ENCODE results near the gene DMRTC2.
A peak's percentile ranks its signal among the peaks of the same experiment; 100 is the strongest.

The DMRTC2 gene

GRCh38 chr19:41811036-41811435 is 33.8 kb upstream of the DMRTC2 start:
- peak in 1 of 2 donors; percentile 47 for DNase-seq
- H3K27me3 ChIP-seq = peaks cover 0 to 41% of the 10 kb centered on the region in 2 donors
- H3K4me1 ChIP-seq = no peaks in the 10 kb centered on the region
- no peaks in the 10 kb centered on the region for H3K9me3 ChIP-seq
- TF ChIP-seq, protein P1, sequence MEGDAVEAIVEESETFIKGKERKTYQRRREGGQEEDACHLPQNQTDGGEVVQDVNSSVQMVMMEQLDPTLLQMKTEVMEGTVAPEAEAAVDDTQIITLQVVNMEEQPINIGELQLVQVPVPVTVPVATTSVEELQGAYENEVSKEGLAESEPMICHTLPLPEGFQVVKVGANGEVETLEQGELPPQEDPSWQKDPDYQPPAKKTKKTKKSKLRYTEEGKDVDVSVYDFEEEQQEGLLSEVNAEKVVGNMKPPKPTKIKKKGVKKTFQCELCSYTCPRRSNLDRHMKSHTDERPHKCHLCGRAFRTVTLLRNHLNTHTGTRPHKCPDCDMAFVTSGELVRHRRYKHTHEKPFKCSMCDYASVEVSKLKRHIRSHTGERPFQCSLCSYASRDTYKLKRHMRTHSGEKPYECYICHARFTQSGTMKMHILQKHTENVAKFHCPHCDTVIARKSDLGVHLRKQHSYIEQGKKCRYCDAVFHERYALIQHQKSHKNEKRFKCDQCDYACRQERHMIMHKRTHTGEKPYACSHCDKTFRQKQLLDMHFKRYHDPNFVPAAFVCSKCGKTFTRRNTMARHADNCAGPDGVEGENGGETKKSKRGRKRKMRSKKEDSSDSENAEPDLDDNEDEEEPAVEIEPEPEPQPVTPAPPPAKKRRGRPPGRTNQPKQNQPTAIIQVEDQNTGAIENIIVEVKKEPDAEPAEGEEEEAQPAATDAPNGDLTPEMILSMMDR (IDR thresholded peaks at IDR 0.05) = no peak
- intact Hi-C loops (cut with DNase I; ENCODE audit: low total_unique reads) = no loop called here
- H3K36me3 ChIP-seq = no peaks in the 10 kb centered on the region
- H3K4me3 ChIP-seq = no peak overlapping the region
- no peak overlapping the region for H3K27ac ChIP-seq

GRCh38 chr19:41811981-41812380 is 32.9 kb upstream of the DMRTC2 start:
- intact Hi-C loops (cut with DNase I; ENCODE audit: low total_unique reads) = no loop called here

DNA sequence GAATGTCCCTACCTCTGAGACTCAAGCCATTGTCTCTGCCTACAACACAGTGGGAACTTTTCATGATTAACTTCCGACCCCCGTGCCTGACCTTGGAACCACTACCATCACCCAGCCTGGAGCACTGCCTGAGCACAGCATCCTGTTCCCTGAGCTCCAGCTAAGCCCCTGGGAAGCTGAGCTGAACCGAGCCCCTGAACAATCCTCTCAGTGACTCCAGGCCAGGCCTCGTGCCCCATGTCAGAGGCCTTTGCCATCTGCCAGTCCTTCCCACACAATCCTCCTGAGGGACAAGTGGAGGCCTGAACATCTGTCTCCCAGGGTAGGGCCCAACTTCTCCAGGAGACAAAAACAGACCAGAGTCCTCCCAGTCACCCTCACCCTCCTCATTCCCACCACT is 30.9 kb upstream of the DMRTC2 start:
- no peak overlapping the region for H3K4me3 ChIP-seq
- H3K4me1 ChIP-seq = no peaks in the 10 kb centered on the region
- no peak overlapping the region for H3K27ac ChIP-seq
- intact Hi-C loops (cut with DNase I; ENCODE audit: low total_unique reads) = no loop called here
- H3K9me3 ChIP-seq = no peaks in the 10 kb centered on the region
- peaks cover 0 to 27% of the 10 kb centered on the region in 2 donors for H3K27me3 ChIP-seq
- no peak for DNase-seq
- TF ChIP-seq, protein P1 (IDR thresholded peaks at IDR 0.05) = no peak
- no peaks in the 10 kb centered on the region for H3K36me3 ChIP-seq

More at GRCh38 chr19:41811981-41812380, 32.9 kb upstream of the DMRTC2 start:
- H3K27ac ChIP-seq = no peak overlapping the region
- no peak for DNase-seq
- TF ChIP-seq, protein P1 (IDR thresholded peaks at IDR 0.05) = no peak
- H3K27me3 ChIP-seq = peaks cover 0 to 41% of the 10 kb centered on the region in 2 donors
- no peaks in the 10 kb centered on the region for H3K4me1 ChIP-seq
- H3K36me3 ChIP-seq = no peaks in the 10 kb centered on the region
- no peaks in the 10 kb centered on the region for H3K9me3 ChIP-seq
- H3K4me3 ChIP-seq = no peak overlapping the region

- TF ChIP-seq, protein P1 (IDR thresholded peaks at IDR 0.05) = no peak
- H3K27ac ChIP-seq = no peak overlapping the region
- H3K9me3 ChIP-seq = no peaks in the 10 kb centered on the region
- no peaks in the 10 kb centered on the region for H3K36me3 ChIP-seq
- H3K4me1 ChIP-seq = no peaks in the 10 kb centered on the region
- peaks cover 0 to 13% of the 10 kb centered on the region in 2 donors for H3K27me3 ChIP-seq
- no peak for DNase-seq
- H3K4me3 ChIP-seq = no peak overlapping the region
- intact Hi-C loops (cut with DNase I; ENCODE audit: low total_unique reads) = no loop called here
Measured at GRCh38 chr19:41815301-41815700, 29.5 kb upstream of the DMRTC2 start.

GRCh38 chr19:41816761-41817160 is 28.1 kb upstream of the DMRTC2 start:
- TF ChIP-seq, protein P1 (IDR thresholded peaks at IDR 0.05) = no peak
- no peaks in the 10 kb centered on the region for H3K4me1 ChIP-seq
- no peak overlapping the region for H3K4me3 ChIP-seq
- H3K27ac ChIP-seq = no peak overlapping the region
- peaks cover 0 to 10% of the 10 kb centered on the region in 2 donors for H3K27me3 ChIP-seq
- intact Hi-C loops (cut with DNase I; ENCODE audit: low total_unique reads) = no loop called here
- no peak for DNase-seq
- no peaks in the 10 kb centered on the region for H3K36me3 ChIP-seq
- no peaks in the 10 kb centered on the region for H3K9me3 ChIP-seq

Data from tibial artery (tissue), 4 donors.